Keratinocyte (primary cell): Measurements from ENCODE around the gene ARPC1A. TPM values are rescaled to one million over a fixed set of nuclear protein-coding genes. Genes with fewer than 3 reads are reported as not detected.

Experiments used
- DNase-seq: peaks from one replicate; pipeline ENCODE4 v3.0.0-alpha.2; 2011; ENCODE audit warnings: low read depth, missing footprints, low spot score
- FAIRE-seq: peaks from 2 replicates; lab custom pipeline; 2011; peaks lifted over from hg19 to GRCh38; lab: Jason Lieb, UNC
- H2AFZ ChIP-seq: 2 replicates; pipeline ENCODE4 v1.6.0; 2012; ENCODE audit warnings: low read length, control low read depth, inconsistent platforms; ENCODE audit not compliant: control insufficient read depth
- H3K27ac ChIP-seq: 2 replicates; pipeline ENCODE4 v1.5.1; 2011; ENCODE audit warnings: low read length; ENCODE audit not compliant: control insufficient read depth, insufficient read depth
- H3K27me3 ChIP-seq: 3 replicates; pipeline ENCODE4 v1.6.0; 2011; ENCODE audit warnings: low read length; ENCODE audit not compliant: control insufficient read depth, insufficient read depth; ENCODE audit errors: extremely low read depth
- H3K36me3 ChIP-seq, 2 experiments: 2 replicates in 1 of 2; 3 replicates in 1 of 2; pipeline ENCODE4 v1.5.1; 2011; ENCODE audit warnings: low read length in 2 of 2, mild to moderate bottlenecking in 1 of 2; ENCODE audit not compliant: control insufficient read depth in 2 of 2, insufficient read depth in 2 of 2; ENCODE audit errors: extremely low read depth in 1 of 2
- H3K4me1 ChIP-seq: 3 replicates; pipeline ENCODE4 v1.5.1; 2011; ENCODE audit warnings: low read length; ENCODE audit not compliant: control insufficient read depth, insufficient read depth; ENCODE audit errors: extremely low read depth
- H3K4me2 ChIP-seq: 3 replicates; pipeline ENCODE4 v1.6.0; 2011; ENCODE audit warnings: low read depth, low read length; ENCODE audit not compliant: control insufficient read depth, insufficient read depth; ENCODE audit errors: extremely low read depth
- H3K4me3 ChIP-seq, 3 experiments: fragments of 200-600 bp in 1 of 3; sonication (generic) in 1 of 3; 2 replicates in 2 of 3; 3 replicates in 1 of 3; pipeline ENCODE4 v1.5.1; 2011 to 2016; ENCODE audit warnings: low read length in 3 of 3, mild to moderate bottlenecking in 3 of 3, control low read depth in 2 of 3, inconsistent platforms in 1 of 3, low read depth in 1 of 3, mixed read lengths in 1 of 3, mixed run types in 1 of 3, moderate library complexity in 1 of 3; ENCODE audit not compliant: control insufficient read depth in 2 of 3, insufficient read depth in 2 of 3; ENCODE audit errors: extremely low read depth in 1 of 3
- H3K79me2 ChIP-seq: 2 replicates; pipeline ENCODE4 v1.6.0; 2012; ENCODE audit warnings: low read length; ENCODE audit not compliant: control insufficient read depth, insufficient read depth
- H3K9ac ChIP-seq: 3 replicates; pipeline ENCODE4 v1.6.0; 2011; ENCODE audit warnings: low read length; ENCODE audit not compliant: control insufficient read depth, insufficient read depth; ENCODE audit errors: extremely low read depth
- H3K9me1 ChIP-seq: 3 replicates; pipeline ENCODE4 v1.6.0; 2011; ENCODE audit warnings: low read length; ENCODE audit not compliant: control insufficient read depth, insufficient read depth; ENCODE audit errors: extremely low read depth
- H3K9me3 ChIP-seq: 2 replicates; pipeline ENCODE4 v1.5.1; 2012; ENCODE audit warnings: low read depth, low read length; ENCODE audit not compliant: control insufficient read depth
- H4K20me1 ChIP-seq: 3 replicates; pipeline ENCODE4 v1.6.0; 2011; ENCODE audit warnings: low read length; ENCODE audit not compliant: control insufficient read depth, insufficient read depth; ENCODE audit errors: extremely low read depth
- CTCF ChIP-seq, 3 experiments: IDR thresholded peaks in 1 of 3; conservative IDR thresholded peaks in 1 of 3; optimal IDR thresholded peaks in 1 of 3; 2 replicates in 2 of 3; 3 replicates in 1 of 3; pipeline versions ENCODE3 to v1.5.1; 2011; ENCODE audit warnings: low read length in 3 of 3, mild to moderate bottlenecking in 3 of 3, moderate library complexity in 2 of 3, control low read depth in 1 of 3, inconsistent platforms in 1 of 3; ENCODE audit not compliant: insufficient read depth in 2 of 3; ENCODE audit errors: extremely low read depth in 1 of 3
- EZH2 ChIP-seq: IDR thresholded peaks from one replicate; pipeline ENCODE4 v1.6.1; 2012; ENCODE audit warnings: inconsistent platforms, mild to moderate bottlenecking, low read length, moderate library complexity
- dilution Hi-C: fragments of 300-500 bp; cut with MboI; formaldehyde crosslinking; loops from one replicate; pipeline ENCODE4 v1.7.0; 2020; ENCODE audit warnings: low sequenced_read_pairs; ENCODE audit not compliant: extremely low pct_ligation_motif_present
- polyA plus RNA-seq, 5 experiments: library from polyadenylated mRNA; depleted of rRNA in 3 of 5; stranded (reverse) in 3 of 5; stranded (forward) in 1 of 5; unstranded in 1 of 5; fragments of >200 nt; gene quantifications; 1 replicate in 1 of 5; 2 replicates in 3 of 5; 3 replicates in 1 of 5; pipeline versions ENCODE4 v1.2.1 to v1.2.3, GENCODE V29; 2011 to 2012; ENCODE audit warnings: missing spikeins in 2 of 5, low read depth in 1 of 5, low replicate concordance in 1 of 5

The ARPC1A gene
- polyA plus RNA-seq, 1 donor (not counting 4 experiments of a cell fraction or from before 2014, with no cell fraction given), result 133 TPM

GRCh38 chr7:99381664-99382075 lies 56.0 kb downstream of the ARPC1A start:
- Histone ChIP-seq H3K27me3 (no peaks in the 10 kb centered on the region), H3K4me3 (no peak overlapping the region), H2AFZ (no peak overlapping the region), H3K9me3 (no peaks in the 10 kb centered on the region), H3K4me1 (peaks cover 39% of the 10 kb centered on the region), H3K9ac (no peak overlapping the region), H3K79me2 (peaks cover 51% of the 10 kb centered on the region), H3K36me3 (peaks cover 29 to 42% of the 10 kb centered on the region in 2 experiments), H3K27ac (no peak overlapping the region), H3K9me1 (peaks cover 6% of the 10 kb centered on the region), H4K20me1 (peaks cover 36% of the 10 kb centered on the region), H3K4me2 (no peak overlapping the region)
- dilution Hi-C loops, result no loop called here
- DNase-seq, result no peak
- FAIRE-seq, result no peak
- no peak for TF ChIP-seq CTCF (optimal IDR thresholded peaks at IDR 0.05 in 1 of 3, IDR thresholded peaks at IDR 0.05 in 1 of 3, conservative IDR thresholded peaks at IDR 0.05 in 1 of 3; ENCODE audit: extremely low read depth in 1 of 3, insufficient read depth in 2 of 3, low read length in 3 of 3)
- no peak for TF ChIP-seq EZH2

- Histone ChIP-seq H3K9me1 (peaks cover 6% of the 10 kb centered on the region), H3K36me3 (peaks cover 27 to 47% of the 10 kb centered on the region in 2 experiments), H3K4me3 (no peak overlapping the region), H3K79me2 (peaks cover 45% of the 10 kb centered on the region), H3K9me3 (no peaks in the 10 kb centered on the region), H3K27ac (no peak overlapping the region), H3K4me1 (peaks cover 26% of the 10 kb centered on the region), H2AFZ (no peak overlapping the region), H3K27me3 (no peaks in the 10 kb centered on the region), H3K9ac (no peak overlapping the region), H3K4me2 (no peak overlapping the region), H4K20me1 (peaks cover 28% of the 10 kb centered on the region)
- TF ChIP-seq CTCF (optimal IDR thresholded peaks at IDR 0.05 in 1 of 3, IDR thresholded peaks at IDR 0.05 in 1 of 3, conservative IDR thresholded peaks at IDR 0.05 in 1 of 3; ENCODE audit: extremely low read depth in 1 of 3, insufficient read depth in 2 of 3, low read length in 3 of 3) (no peak), EZH2 (no peak)
- dilution Hi-C loops, result no loop called here
- DNase-seq (no peak), FAIRE-seq (no peak)
These were observed 57.5 kb downstream of the ARPC1A start for GRCh38 chr7:99383203-99383602.
